PC-3 (cell line): ENCODE results near the gene HDAC4. TPM values are rescaled to one million over a fixed set of nuclear protein-coding genes. Genes with fewer than 3 reads are reported as not detected.

ENCODE experiments used
- ATAC-seq: fragments of 200-7000 bp; cut with Tn5 transposase; 2 replicates; pipeline ENCODE4 v1.9.1; 2020; ENCODE audit warnings: mild to moderate bottlenecking, moderate library complexity
- BruUV-seq: library from RNA; stranded (reverse); fragments of 400-500 nt; replicated peaks from 2 replicates; lab custom pipeline; 2021; lab: Mats Ljungman, UMichigan
- CTCF ChIA-PET: fragments of 300-600 bp; sonication (Branson Sonifier 250); formaldehyde crosslinking; loops from one replicate; lab custom pipeline; 2022; ENCODE audit warnings: antibody characterized with exemption; lab: Charles Lee
- POLR2A ChIA-PET: fragments of 300-600 bp; sonication (Branson Sonifier 250); formaldehyde crosslinking; loops from one replicate; lab custom pipeline; 2022; ENCODE audit warnings: antibody characterized with exemption; ENCODE audit not compliant: unreplicated experiment; lab: Charles Lee
- DNase-seq: peaks from one replicate; pipeline ENCODE4 v3.0.0-alpha.2; 2015
- H2AFZ ChIP-seq: fragments of 300-600 bp; sonication (generic); 2 replicates; pipeline ENCODE4 v1.6.0; 2016; ENCODE audit warnings: antibody characterized with exemption, low read length
- H3F3A ChIP-seq: fragments of 300-600 bp; sonication (generic); one replicate; pipeline ENCODE4 v1.6.0; 2017; ENCODE audit warnings: antibody characterized with exemption, low read length, control low read depth, mild to moderate bottlenecking; ENCODE audit not compliant: unreplicated experiment
- H3K27ac ChIP-seq: fragments of 300-600 bp; sonication (generic); 2 replicates; pipeline ENCODE4 v1.5.1; 2016; ENCODE audit warnings: mild to moderate bottlenecking, low read length
- H3K27me3 ChIP-seq: fragments of 300-600 bp; sonication (generic); 2 replicates; pipeline ENCODE4 v1.6.1; 2016; ENCODE audit warnings: low read length, mixed read lengths
- H3K36me3 ChIP-seq: fragments of 300-600 bp; sonication (generic); 2 replicates; pipeline ENCODE4 v1.6.1; 2016; ENCODE audit warnings: low read depth, mixed run types, low read length, mixed read lengths
- H3K4me1 ChIP-seq: fragments of 300-600 bp; sonication (generic); 2 replicates; pipeline ENCODE4 v1.5.1; 2016; ENCODE audit warnings: low read length; ENCODE audit not compliant: insufficient read depth
- H3K4me2 ChIP-seq: fragments of 300-600 bp; sonication (generic); 2 replicates; pipeline ENCODE4 v1.6.0; 2016; ENCODE audit warnings: low read length
- H3K4me3 ChIP-seq: fragments of 300-600 bp; sonication (generic); 2 replicates; pipeline ENCODE4 v1.5.1; 2016; ENCODE audit warnings: mild to moderate bottlenecking, low read length, mixed read lengths
- H3K79me2 ChIP-seq: fragments of 300-600 bp; sonication (generic); 2 replicates; pipeline ENCODE4 v1.6.1; 2017; ENCODE audit warnings: low read length, mixed read lengths
- H3K9ac ChIP-seq: fragments of 300-600 bp; sonication (generic); 2 replicates; pipeline ENCODE4 v1.6.0; 2016; ENCODE audit warnings: mild to moderate bottlenecking, low read length
- H3K9me2 ChIP-seq: fragments of 300-600 bp; sonication (generic); replicated peaks from 2 replicates; pipeline ENCODE4 v1.6.1; 2016; ENCODE audit warnings: mixed run types, low read length, mixed read lengths
- H3K9me3 ChIP-seq: fragments of 300-600 bp; sonication (generic); 2 replicates; pipeline ENCODE4 v1.6.1; 2016; ENCODE audit warnings: low read length, mixed read lengths
- H4K20me1 ChIP-seq: fragments of 300-600 bp; sonication (generic); 2 replicates; pipeline ENCODE4 v1.6.1; 2016; ENCODE audit warnings: low read length, mixed read lengths
- CTCF ChIP-seq: fragments of 300-600 bp; sonication (generic); conservative IDR thresholded peaks from 2 replicates; pipeline ENCODE4 v1.5.1; 2017; ENCODE audit warnings: antibody characterized with exemption, low read depth, mild to moderate bottlenecking, low read length
- EZH2 ChIP-seq: fragments of 300-600 bp; sonication (generic); IDR thresholded peaks from one replicate; pipeline ENCODE4 v1.6.1; 2017; ENCODE audit warnings: antibody characterized with exemption, mild to moderate bottlenecking, low read length; ENCODE audit not compliant: unreplicated experiment
- EZH2phosphoT487 ChIP-seq: fragments of 300-600 bp; sonication (generic); IDR thresholded peaks from 2 replicates; pipeline ENCODE4 v1.6.1; 2018; ENCODE audit warnings: mild to moderate bottlenecking, antibody characterized with exemption, low read length, borderline replicate concordance
- intact Hi-C: fragments of 100-400 bp; cut with micrococcal nuclease; formaldehyde crosslinking; loops from 2 replicates; pipeline ENCODE4 v1.9.0; 2023
- total RNA-seq: library from RNA; depleted of rRNA; stranded (reverse); fragments of >200 nt; gene quantifications from 2 replicates; pipeline ENCODE4 v1.2.3, GENCODE V29; 2014

HDAC4 gene
- total RNA-seq, 1 experiment from 2014 or later = 8.5 TPM

GRCh38 chr2:239186516-239187357, 214.1 kb downstream of the HDAC4 start:
- Histone ChIP-seq H3K27me3 (no peaks in the 10 kb centered on the region), H4K20me1 (no peaks in the 10 kb centered on the region), H3K4me1 (no peaks in the 10 kb centered on the region), H3K9ac (no peak overlapping the region), H3K36me3 (peaks cover 11% of the 10 kb centered on the region), H3K4me2 (no peak overlapping the region), H2AFZ (no peak overlapping the region), H3K79me2 (no peaks in the 10 kb centered on the region), H3K9me3 (no peaks in the 10 kb centered on the region), H3K27ac (no peak overlapping the region), H3K9me2 (no peaks in the 10 kb centered on the region), H3K4me3 (no peak overlapping the region), H3F3A (no peaks in the 10 kb centered on the region)
- no peak for ATAC-seq
- POLR2A ChIA-PET = no interaction called here
- BruUV-seq = no TSS peak
- intact Hi-C loops = no loop called here
- CTCF ChIA-PET = no interaction called here
- no peak for TF ChIP-seq CTCF
- TF ChIP-seq EZH2 = no peak
- no peak for TF ChIP-seq EZH2phosphoT487
- DNase-seq = no peak

GRCh38 chr2:239184968-239185903, 215.6 kb downstream of the HDAC4 start:
- no peaks in the 10 kb centered on the region for H3K4me1 ChIP-seq
- H3K9me3 ChIP-seq = no peaks in the 10 kb centered on the region
- ChIA-PET CTCF (no interaction called here), POLR2A (no interaction called here)
- H3K9ac ChIP-seq = no peak overlapping the region
- no peaks in the 10 kb centered on the region for H3K79me2 ChIP-seq
- intact Hi-C loops = no loop called here
- H2AFZ ChIP-seq = no peak overlapping the region
- H3K4me2 ChIP-seq = no peak overlapping the region
- no peaks in the 10 kb centered on the region for H3K9me2 ChIP-seq
- no peaks in the 10 kb centered on the region for H3K27me3 ChIP-seq
- TF ChIP-seq EZH2phosphoT487 (no peak), EZH2 (no peak), CTCF (no peak)
- no peak for DNase-seq
- H3K27ac ChIP-seq = no peak overlapping the region
- no peaks in the 10 kb centered on the region for H3F3A ChIP-seq
- no TSS peak for BruUV-seq
- no peak for ATAC-seq
- H3K4me3 ChIP-seq = no peak overlapping the region
- peaks cover 11% of the 10 kb centered on the region for H3K36me3 ChIP-seq
- H4K20me1 ChIP-seq = no peaks in the 10 kb centered on the region
